ENCODE results near the gene CEACAM6. TPM values are rescaled to one million over a fixed set of nuclear protein-coding genes. Genes with fewer than 3 reads are reported as not detected.

The CEACAM6 gene
- total RNA-seq (ENCODE audit: unreplicated experiment) = 0.20 TPM
- long read RNA-seq = 0 reads

DNA sequence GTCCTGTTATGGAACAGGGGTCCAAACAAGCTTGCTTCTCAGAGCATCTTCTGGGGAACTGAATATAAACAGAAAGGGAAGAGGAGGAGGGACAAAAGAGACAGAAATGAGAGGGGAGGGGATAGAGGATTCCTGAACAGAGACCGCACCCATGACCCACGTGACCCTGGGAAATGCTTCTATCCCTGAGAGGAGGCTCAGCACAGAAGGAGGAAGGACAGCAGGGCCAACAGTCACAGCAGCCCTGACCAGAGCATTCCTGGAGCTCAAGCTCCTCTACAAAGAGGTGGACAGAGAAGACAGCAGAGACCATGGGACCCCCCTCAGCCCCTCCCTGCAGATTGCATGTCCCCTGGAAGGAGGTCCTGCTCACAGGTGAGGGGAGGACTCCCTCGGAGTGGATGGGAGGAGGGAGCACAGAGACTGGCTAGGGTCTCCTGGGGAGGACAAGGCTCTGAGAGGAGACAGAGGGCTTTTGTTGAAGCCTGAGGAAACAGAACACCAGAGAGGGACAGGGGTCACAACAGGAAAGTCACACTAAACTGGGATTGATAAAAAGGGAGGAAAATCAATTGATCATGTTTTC, at the start of gene CEACAM6:
TSS of gene CEACAM6 (plus strand) at position 203 of the 586 bp plus-strand sequence. CDS start at position 312, 109 bp downstream.
- Mint-ChIP-seq H3K9me3 (ENCODE audit: unreplicated experiment) (no peaks in the 10 kb centered on the region), H3K36me3 (ENCODE audit: unreplicated experiment) (no peaks in the 10 kb centered on the region), H3K27me3 (ENCODE audit: unreplicated experiment) (peaks cover 4% of the 10 kb centered on the region), H3K4me1 (ENCODE audit: low read depth, unreplicated experiment) (peaks cover 4% of the 10 kb centered on the region), H3K4me3 (ENCODE audit: unreplicated experiment) (no peak within 1 kb of the TSS), H3K27ac (ENCODE audit: unreplicated experiment) (no peak within 1 kb of the TSS)
- TF ChIP-seq, protein P1, sequence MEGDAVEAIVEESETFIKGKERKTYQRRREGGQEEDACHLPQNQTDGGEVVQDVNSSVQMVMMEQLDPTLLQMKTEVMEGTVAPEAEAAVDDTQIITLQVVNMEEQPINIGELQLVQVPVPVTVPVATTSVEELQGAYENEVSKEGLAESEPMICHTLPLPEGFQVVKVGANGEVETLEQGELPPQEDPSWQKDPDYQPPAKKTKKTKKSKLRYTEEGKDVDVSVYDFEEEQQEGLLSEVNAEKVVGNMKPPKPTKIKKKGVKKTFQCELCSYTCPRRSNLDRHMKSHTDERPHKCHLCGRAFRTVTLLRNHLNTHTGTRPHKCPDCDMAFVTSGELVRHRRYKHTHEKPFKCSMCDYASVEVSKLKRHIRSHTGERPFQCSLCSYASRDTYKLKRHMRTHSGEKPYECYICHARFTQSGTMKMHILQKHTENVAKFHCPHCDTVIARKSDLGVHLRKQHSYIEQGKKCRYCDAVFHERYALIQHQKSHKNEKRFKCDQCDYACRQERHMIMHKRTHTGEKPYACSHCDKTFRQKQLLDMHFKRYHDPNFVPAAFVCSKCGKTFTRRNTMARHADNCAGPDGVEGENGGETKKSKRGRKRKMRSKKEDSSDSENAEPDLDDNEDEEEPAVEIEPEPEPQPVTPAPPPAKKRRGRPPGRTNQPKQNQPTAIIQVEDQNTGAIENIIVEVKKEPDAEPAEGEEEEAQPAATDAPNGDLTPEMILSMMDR (IDR thresholded peaks at IDR 0.05; ENCODE audit: partially characterized antibody, unreplicated experiment) = no peak
- no peak for DNase-seq

- peaks cover 12% of the 10 kb centered on the region for H3K27me3 Mint-ChIP-seq (ENCODE audit: unreplicated experiment)
- no peak overlapping the region for H3K27ac Mint-ChIP-seq (ENCODE audit: unreplicated experiment)
- TF ChIP-seq, protein P1 (IDR thresholded peaks at IDR 0.05; ENCODE audit: partially characterized antibody, unreplicated experiment) = peak; percentile 86
- peak; percentile 80 for DNase-seq
- H3K36me3 Mint-ChIP-seq (ENCODE audit: unreplicated experiment) = no peaks in the 10 kb centered on the region
- no peaks in the 10 kb centered on the region for H3K4me1 Mint-ChIP-seq (ENCODE audit: low read depth, unreplicated experiment)
- no peak overlapping the region for H3K4me3 Mint-ChIP-seq (ENCODE audit: unreplicated experiment)
- no peaks in the 10 kb centered on the region for H3K9me3 Mint-ChIP-seq (ENCODE audit: unreplicated experiment)
Observed at GRCh38 chr19:41706741-41707501, 48.4 kb upstream of the CEACAM6 start.

DNA sequence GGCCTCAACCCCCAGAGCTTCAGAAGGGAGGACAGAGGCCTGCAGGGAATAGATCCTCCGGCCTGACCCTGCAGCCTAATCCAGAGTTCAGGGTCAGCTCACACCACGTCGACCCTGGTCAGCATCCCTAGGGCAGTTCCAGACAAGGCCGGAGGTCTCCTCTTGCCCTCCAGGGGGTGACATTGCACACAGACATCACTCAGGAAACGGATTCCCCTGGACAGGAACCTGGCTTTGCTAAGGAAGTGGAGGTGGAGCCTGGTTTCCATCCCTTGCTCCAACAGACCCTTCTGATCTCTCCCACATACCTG, 47.9 kb upstream of the CEACAM6 start:
- Mint-ChIP-seq H3K9me3 (ENCODE audit: unreplicated experiment) (no peaks in the 10 kb centered on the region), H3K36me3 (ENCODE audit: unreplicated experiment) (no peaks in the 10 kb centered on the region), H3K27ac (ENCODE audit: unreplicated experiment) (no peak overlapping the region), H3K4me3 (ENCODE audit: unreplicated experiment) (no peak overlapping the region), H3K4me1 (ENCODE audit: low read depth, unreplicated experiment) (no peaks in the 10 kb centered on the region), H3K27me3 (ENCODE audit: unreplicated experiment) (peaks cover 12% of the 10 kb centered on the region)
- no peak for DNase-seq
- TF ChIP-seq, protein P1 (IDR thresholded peaks at IDR 0.05; ENCODE audit: partially characterized antibody, unreplicated experiment) = no peak

DNA sequence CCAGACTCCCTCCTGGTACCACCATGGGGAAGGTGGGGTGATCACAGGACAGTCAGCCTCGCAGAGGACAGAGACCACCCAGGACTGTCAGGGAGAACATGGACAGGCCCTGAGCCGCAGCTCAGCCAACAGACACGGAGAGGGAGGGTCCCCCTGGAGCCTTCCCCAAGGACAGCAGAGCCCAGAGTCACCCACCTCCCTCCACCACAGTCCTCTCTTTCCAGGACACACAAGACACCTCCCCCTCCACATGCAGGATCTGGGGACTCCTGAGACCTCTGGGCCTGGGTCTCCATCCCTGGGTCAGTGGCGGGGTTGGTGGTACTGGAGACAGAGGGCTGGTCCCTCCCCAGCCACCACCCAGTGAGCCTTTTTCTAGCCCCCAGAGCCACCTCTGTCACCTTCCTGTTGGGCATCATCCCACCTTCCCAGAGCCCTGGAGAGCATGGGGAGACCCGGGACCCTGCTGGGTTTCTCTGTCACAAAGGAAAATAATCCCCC, 47.4 kb upstream of the CEACAM6 start:
- Mint-ChIP-seq H3K27ac (ENCODE audit: unreplicated experiment) (no peak overlapping the region), H3K4me1 (ENCODE audit: low read depth, unreplicated experiment) (no peaks in the 10 kb centered on the region), H3K9me3 (ENCODE audit: unreplicated experiment) (no peaks in the 10 kb centered on the region)

More for the DNA sequence above, 47.4 kb upstream of the CEACAM6 start:
- TF ChIP-seq, protein P1 (IDR thresholded peaks at IDR 0.05; ENCODE audit: partially characterized antibody, unreplicated experiment) = no peak
- no peaks in the 10 kb centered on the region for H3K36me3 Mint-ChIP-seq (ENCODE audit: unreplicated experiment)
- H3K27me3 Mint-ChIP-seq (ENCODE audit: unreplicated experiment) = peaks cover 12% of the 10 kb centered on the region
- no peak overlapping the region for H3K4me3 Mint-ChIP-seq (ENCODE audit: unreplicated experiment)
- no peak for DNase-seq

Data from glutamatergic neuron (in vitro differentiated cells).